NK-92 (cell line): ENCODE results near the gene RNMT.

Source experiments
- DNase-seq: peaks from one replicate; lab custom pipeline; 2025; ENCODE audit not compliant: unreplicated experiment; lab: John Stamatoyannopoulos, UW

The RNMT gene

GRCh38 chr18:13809531-13810255 is 83.2 kb downstream of the RNMT start:
- DNase-seq = no peak

- no peak for DNase-seq
These were observed 84.5 kb downstream of the RNMT start for GRCh38 chr18:13810950-13811485.

DNA sequence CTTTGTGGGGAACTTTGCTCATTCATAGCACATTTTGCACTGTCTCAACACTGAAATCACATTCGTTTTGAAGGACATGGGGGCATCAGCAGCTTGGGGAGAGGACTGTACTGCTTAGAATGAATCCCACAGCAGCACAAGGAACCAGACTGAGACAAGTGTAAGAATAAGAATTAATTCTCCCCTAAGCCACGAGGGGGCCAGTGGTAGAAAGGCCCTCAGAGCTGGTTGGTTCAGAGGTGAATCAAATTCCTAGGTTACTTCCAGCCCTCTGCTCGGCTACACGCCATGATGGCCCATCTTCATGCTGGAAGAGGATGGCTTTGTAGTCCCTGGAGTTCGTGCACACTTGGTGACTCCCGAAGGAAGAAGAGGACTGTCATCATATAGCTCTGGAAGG is 85.5 kb downstream of the RNMT start:
- no peak for DNase-seq

DNA sequence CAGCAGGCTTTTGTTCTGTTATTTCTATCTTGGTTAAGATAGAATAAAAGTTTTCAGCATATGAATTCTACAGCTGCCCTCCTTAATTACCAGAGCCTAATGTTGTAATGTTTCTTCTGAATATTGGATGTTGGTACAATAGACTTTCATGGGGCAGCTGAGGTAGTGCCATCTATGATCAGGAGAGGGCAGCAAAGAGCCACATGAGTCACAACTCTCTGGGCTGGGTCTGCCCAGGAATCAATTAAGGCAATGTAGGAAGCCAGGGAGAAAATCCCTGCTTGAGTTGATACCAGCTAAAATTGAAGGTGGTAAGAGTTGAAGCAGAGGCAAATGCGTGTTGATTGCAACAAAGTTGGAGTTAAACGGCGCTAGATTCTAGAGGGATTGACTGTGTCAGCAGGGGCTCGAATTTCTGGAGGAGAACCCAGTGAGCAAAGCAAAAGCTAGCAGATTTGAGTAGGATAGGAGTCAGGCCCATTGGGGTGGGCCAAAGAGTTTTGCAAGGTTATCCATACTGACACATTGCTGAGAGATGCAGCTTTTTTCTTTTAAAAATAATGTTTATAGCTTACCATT is 86.9 kb downstream of the RNMT start:
- DNase-seq = no peak
